HG03066 (cell line): ENCODE data around the gene SEMA3E.
"Not testable (repeated sequence)": the region's sequence is repeated elsewhere in the genome, so short reads cannot be mapped to it uniquely, and the experiment has no call there.

Experiments
- ATAC-seq: cut with Tn5 transposase; IDR thresholded peaks from one replicate; pipeline ENCODE4 v1.9.1; 2021; ENCODE audit warnings: low read depth; ENCODE audit not compliant: unreplicated experiment

The SEMA3E gene

GRCh38 chr7:83494683-83495082 lies 154.3 kb downstream of the SEMA3E start:
- ATAC-seq = no peak

DNA sequence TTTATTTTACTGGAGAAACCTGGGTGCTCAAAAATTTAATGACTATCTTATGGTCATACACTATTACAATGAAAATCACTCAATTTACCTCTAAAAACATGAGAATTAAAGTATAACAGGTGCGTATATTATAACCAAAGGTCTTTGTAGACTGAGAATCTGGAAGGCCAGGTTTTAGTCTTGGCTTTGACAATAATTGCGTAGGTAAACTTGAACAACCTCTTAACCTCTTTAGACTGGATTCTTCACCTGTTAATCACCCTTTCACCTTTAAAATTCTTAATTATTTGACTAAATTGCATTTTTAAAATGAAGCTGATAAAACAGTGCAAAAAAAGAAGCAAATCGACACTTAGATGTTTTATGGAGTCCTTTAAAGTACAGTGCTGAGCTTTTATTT lies 156.1 kb downstream of the SEMA3E start:
- ATAC-seq = no peak

DNA sequence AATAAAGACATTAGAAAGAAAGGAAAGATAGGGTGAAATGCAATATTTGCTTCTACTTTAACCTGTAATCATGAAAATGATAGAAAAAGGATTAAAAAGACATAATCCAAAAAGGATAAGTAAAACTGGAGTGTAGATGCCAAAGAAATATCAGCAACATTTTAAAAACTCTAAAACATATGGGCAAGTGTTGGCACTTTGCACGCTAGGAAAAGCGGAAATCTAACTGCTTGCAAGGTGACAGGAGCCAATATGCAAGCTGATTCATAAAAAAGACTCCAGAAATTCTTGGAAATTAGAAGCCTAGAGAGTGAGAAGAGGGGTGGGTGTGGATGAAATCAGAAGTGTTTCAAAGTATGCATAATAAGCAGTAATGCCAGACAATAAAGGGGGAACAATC lies 161.1 kb downstream of the SEMA3E start:
- no peak for ATAC-seq

GRCh38 chr7:83486957-83487356 lies 162.0 kb downstream of the SEMA3E start:
- no peak for ATAC-seq

DNA sequence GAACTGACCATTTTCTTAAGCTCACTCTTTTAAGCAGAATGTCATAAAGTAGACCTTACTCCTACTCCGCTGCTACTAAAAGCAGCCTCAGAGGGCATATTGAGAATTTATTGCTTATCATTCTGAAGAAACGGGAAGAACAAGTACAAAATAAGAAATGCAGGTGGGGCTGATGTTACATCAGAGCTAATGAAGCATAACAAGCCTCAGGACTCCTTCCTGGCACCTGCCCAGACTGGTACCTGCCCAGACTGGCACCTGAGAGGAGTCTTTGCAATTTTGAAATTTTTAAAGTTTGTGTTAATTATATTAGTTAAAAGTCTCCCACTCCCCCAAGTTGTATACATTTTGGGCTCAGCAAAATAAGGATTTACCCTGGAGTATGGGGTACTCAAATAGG lies 162.4 kb downstream of the SEMA3E start:
- no peak for ATAC-seq

- no peak for ATAC-seq
These were observed 164.1 kb downstream of the SEMA3E start for GRCh38 chr7:83484826-83485225.

GRCh38 chr7:83484266-83484665 lies 164.7 kb downstream of the SEMA3E start:
- ATAC-seq = no peak

DNA sequence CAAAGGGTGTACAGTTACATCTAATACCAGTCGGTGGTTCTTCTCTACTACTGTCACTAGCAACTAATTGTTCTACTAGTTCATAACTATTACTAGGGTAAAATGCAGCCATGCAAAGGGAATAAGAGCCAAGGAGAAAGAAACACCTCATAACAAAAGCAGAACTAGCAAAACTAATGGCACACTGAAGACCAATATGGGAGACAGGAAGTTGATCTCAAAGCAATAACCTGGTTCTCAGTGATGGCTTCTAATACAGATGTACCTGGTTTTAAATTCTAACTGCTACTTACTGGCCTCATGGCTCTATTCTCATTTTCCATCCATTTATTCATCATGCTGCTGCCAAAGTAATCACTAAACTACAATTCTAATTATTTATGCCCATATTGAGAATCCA lies 170.3 kb downstream of the SEMA3E start:
- ATAC-seq = no peak

GRCh38 chr7:83476511-83477050 lies 172.4 kb downstream of the SEMA3E start:
- ATAC-seq = no peak

DNA sequence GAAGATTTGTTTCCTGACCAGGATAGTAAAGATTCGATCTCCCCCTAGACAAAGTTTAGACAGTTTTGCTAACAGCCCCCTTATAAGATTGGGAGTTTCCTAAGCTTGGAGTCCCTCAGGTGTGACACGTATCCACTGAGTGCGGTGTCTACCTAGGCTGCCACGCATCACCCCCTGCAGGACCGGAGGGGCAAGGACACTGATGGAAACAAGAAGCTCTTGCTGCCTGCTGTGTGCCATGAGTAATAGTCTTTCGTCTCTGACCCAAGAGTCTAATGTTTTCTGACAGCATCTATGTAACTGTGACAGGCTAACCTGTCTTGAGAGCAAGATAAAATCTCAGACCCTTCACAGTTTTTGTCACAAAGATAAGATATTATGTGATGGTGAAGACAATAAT lies 173.5 kb downstream of the SEMA3E start:
- ATAC-seq = no peak

- ATAC-seq = no peak
These were observed 176.6 kb downstream of the SEMA3E start for GRCh38 chr7:83472376-83472775.

- ATAC-seq = no peak
These were observed 179.4 kb downstream of the SEMA3E start for GRCh38 chr7:83469491-83469890.

- ATAC-seq = no peak
These were observed 179.9 kb downstream of the SEMA3E start for GRCh38 chr7:83469076-83469475.

- ATAC-seq = peak; percentile 93
These were observed 180.6 kb downstream of the SEMA3E start for GRCh38 chr7:83468251-83468739.

DNA sequence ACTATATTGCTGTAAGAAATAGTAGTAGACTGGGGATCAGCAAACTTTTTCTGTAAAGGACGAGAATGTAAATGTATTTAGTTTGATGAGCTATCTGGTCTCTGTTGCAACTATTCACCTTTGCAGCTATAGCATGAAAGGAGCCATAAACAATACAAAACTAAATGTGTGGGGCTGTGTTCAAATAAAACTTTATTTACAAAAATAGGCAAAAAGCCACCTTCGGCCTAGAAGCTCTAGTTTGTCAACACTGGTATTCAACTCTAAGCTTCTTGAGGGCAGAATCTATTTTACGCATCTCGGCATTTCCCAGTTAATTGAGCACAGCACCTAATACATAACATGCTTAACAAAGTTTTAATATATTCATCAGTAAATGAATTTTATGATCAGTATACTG lies 181.4 kb downstream of the SEMA3E start:
- no peak for ATAC-seq

DNA sequence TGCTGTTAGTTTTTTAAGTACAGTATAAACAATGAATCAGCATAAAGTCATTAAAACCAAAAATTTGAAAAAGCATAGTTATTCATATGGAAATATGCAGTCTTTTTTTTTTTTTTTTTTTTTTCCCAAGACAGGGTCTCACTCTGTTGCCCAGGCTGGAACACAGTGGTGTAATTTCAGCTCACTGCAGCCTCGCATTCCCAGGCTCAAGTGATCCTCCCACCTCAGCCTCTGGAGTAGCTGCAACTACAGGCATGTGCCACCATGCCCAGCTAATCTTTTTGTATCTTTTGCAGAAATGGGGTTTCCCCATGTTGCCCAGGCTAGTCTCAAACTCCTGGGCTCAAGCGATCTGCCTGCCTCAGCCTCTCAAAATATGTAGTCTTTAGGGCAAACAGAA lies 182.0 kb downstream of the SEMA3E start:
- no peak for ATAC-seq

GRCh38 chr7:83466187-83466923 lies 182.6 kb downstream of the SEMA3E start:
- no peak for ATAC-seq

DNA sequence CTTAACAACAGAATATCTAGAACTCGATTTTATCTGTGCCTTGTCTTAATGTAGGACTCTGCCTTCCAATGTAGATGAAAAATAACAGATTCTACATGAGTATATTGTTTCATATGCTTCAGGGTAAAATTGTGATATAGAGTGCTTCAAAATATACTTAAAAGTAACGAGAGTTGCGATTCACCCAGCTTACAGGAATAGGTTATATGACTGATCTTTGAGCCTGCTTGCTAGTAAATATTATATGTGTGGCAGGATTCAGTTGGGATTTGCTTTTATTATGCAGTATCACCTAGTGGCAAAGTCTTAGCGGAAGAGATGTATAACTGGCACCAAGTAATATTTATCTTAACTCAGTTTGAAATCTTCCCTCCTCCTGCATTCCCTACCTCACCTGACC lies 183.3 kb downstream of the SEMA3E start:
- ATAC-seq = no peak

DNA sequence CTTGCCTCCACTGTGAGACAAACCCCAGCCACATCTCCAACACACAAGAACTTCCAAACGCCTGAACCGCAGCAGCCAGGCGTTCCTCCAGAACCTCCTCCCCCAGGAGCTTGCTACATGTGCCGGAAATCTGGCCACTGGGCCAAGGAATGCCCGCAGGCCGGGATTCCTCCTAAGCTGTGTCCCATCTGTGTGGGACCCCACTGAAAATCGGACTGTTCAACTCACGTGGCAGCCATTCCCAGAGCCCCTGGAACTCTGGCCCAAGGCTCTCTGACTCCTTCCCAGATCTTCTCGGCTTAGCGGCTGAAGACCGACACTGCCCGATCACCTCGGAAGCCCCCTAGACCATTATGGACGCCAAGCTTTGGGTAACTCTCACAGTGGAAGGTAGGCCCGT lies 187.1 kb downstream of the SEMA3E start:
- not testable (repeated sequence) for ATAC-seq

DNA sequence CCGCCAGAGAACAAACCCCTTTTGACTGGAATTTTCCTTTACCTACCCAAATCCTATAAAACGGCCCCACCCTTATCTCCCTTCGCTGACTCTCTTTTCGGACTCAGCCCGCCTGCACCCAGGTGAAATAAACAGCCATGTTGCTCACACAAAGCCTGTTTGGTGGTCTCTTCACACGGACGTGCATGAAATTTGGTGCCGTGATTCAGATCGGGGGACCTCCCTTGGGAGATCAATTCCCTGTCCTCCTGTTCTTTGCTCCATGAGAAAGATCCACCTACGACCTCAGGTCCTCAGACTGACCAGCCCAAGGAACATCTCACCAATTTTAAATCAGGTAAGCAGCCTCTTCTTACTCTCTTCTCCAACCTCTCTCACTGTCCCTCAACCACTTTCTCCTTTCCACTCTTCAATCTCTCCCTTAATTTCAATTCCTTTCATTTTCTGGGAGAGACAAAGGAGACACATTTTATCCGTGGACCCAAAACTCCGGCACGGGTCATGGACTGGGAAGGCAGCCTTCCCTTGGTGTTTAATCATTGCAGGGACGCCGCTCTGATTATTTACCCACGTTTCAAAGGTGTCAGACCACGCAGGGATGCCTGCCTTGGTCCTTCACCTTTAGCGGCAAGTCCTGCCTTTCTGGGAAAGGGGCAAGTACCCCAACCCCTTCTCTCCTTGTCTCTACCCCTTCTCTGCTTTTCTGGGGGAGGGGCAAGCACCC lies 188.8 kb downstream of the SEMA3E start:
- not testable (repeated sequence) for ATAC-seq

DNA sequence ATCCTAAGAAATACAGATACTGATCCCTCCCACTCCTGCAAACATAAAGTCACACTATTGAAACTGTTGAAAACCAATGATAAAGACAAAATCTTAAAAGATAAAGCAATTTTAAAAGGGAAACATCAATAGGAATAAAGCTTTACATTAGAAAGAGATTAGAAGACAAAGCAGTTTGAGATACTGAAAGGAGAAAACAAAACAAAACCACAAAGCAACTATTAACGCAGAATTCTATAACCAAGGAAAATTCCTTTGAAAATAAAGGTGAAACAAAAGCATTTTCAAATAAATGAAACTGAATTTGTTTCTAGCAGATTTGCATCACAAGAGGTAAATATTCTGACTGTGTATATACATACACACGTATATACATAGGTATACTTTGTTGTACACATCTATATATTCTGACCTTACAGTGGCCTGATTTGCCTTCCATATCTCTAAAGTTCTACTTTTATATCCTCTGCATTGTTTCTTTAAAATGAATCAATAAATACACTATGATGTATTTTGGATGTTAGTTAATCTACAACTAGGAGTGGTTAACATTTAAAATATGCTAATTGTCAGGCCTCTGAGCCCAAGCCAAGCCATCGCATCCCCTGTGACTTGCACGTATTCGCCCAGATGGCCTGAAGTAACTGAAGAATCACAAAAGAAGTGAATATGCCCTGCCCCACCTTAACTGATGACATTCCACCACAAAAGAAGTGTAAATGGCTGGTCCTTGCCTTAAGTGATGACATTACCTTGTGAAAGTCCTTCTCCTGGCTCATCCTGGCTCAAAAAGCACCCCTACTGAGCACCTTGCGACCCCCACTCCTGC lies 189.6 kb downstream of the SEMA3E start:
- not testable (repeated sequence) for ATAC-seq
